ENCODE data around the gene ATP11A. TPM values are rescaled to one million over a fixed set of nuclear protein-coding genes. Genes with fewer than 3 reads are reported as not detected.

ATP11A gene
- total RNA-seq, 1 donor from 2014 or later = 70.9 TPM

GRCh38 chr13:112896736-112897602 is 207.1 kb downstream of the ATP11A start:
- Mint-ChIP-seq H3K27me3 (peaks cover 8% of the 10 kb centered on the region), H3K36me3 (no peaks in the 10 kb centered on the region), H3K4me3 (peak overlapping the region; percentile 25), H3K9me3 (no peaks in the 10 kb centered on the region), H3K27ac (no peak overlapping the region), H3K4me1 (ENCODE audit: unreplicated experiment) (peaks cover 29% of the 10 kb centered on the region)
- DNase-seq (ENCODE audit: extremely low spot score, unreplicated experiment) = no peak
- no peak for TF ChIP-seq CTCF (conservative IDR thresholded peaks at IDR 0.05)

- no peaks in the 10 kb centered on the region for H3K9me3 Mint-ChIP-seq
- H3K4me3 Mint-ChIP-seq = no peak overlapping the region
- TF ChIP-seq CTCF (conservative IDR thresholded peaks at IDR 0.05) = no peak
- H3K27me3 Mint-ChIP-seq = peaks cover 8% of the 10 kb centered on the region
- no peak overlapping the region for H3K27ac Mint-ChIP-seq
- peaks cover 30% of the 10 kb centered on the region for H3K4me1 Mint-ChIP-seq (ENCODE audit: unreplicated experiment)
- no peak for DNase-seq (ENCODE audit: extremely low spot score, unreplicated experiment)
- H3K36me3 Mint-ChIP-seq = no peaks in the 10 kb centered on the region
Observed at GRCh38 chr13:112897603-112897955, 207.7 kb downstream of the ATP11A start.

- no peak for TF ChIP-seq CTCF (conservative IDR thresholded peaks at IDR 0.05)
- peaks cover 28% of the 10 kb centered on the region for H3K4me1 Mint-ChIP-seq (ENCODE audit: unreplicated experiment)
- H3K36me3 Mint-ChIP-seq = no peaks in the 10 kb centered on the region
- no peaks in the 10 kb centered on the region for H3K9me3 Mint-ChIP-seq
- H3K4me3 Mint-ChIP-seq = no peak overlapping the region
- no peak for DNase-seq (ENCODE audit: extremely low spot score, unreplicated experiment)
- peaks cover 5% of the 10 kb centered on the region for H3K27me3 Mint-ChIP-seq
- H3K27ac Mint-ChIP-seq = no peak overlapping the region
Observed at GRCh38 chr13:112897956-112898620, 208.2 kb downstream of the ATP11A start.

GRCh38 chr13:112898621-112899280 is 208.9 kb downstream of the ATP11A start:
- Mint-ChIP-seq H3K9me3 (no peaks in the 10 kb centered on the region), H3K27ac (no peak overlapping the region), H3K36me3 (no peaks in the 10 kb centered on the region), H3K4me1 (ENCODE audit: unreplicated experiment) (peaks cover 22% of the 10 kb centered on the region), H3K27me3 (peaks cover 4% of the 10 kb centered on the region), H3K4me3 (no peak overlapping the region)
- DNase-seq (ENCODE audit: extremely low spot score, unreplicated experiment) = no peak
- TF ChIP-seq CTCF (conservative IDR thresholded peaks at IDR 0.05) = no peak

GRCh38 chr13:112899281-112900225 is 209.7 kb downstream of the ATP11A start:
- Mint-ChIP-seq H3K4me1 (ENCODE audit: unreplicated experiment) (peaks cover 22% of the 10 kb centered on the region), H3K9me3 (no peaks in the 10 kb centered on the region), H3K4me3 (no peak overlapping the region), H3K27me3 (peaks cover 4% of the 10 kb centered on the region), H3K36me3 (no peaks in the 10 kb centered on the region), H3K27ac (no peak overlapping the region)
- no peak for DNase-seq (ENCODE audit: extremely low spot score, unreplicated experiment)
- no peak for TF ChIP-seq CTCF (conservative IDR thresholded peaks at IDR 0.05)
